ENCODE results near the gene RNU6-8. TPM values are rescaled to one million over a fixed set of nuclear protein-coding genes. Genes with fewer than 3 reads are reported as not detected.
A peak's percentile ranks its signal among the peaks of the same experiment; 100 is the strongest.

The RNU6-8 gene
- total RNA-seq, 6 donors from 2014 or later: not detected

DNA sequence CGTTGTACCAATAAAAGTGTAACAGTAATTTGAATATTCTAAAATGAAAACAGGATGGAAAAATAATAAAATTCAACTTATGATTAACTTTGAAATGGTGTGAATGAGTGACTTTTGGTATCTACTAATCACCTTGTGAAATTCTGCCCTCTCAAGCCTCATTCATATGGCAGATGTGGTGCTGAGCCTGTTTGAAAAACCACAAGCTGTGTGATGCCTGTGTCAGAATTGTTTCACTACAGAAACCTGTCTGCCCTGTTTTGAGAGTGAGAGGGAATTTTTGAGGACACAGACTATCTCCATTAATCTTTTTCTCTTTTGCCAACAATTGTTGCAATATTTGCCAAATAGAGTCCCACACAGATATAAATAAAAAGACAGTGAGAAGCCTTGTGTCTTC is 5.2 kb downstream of the RNU6-8 start:
- H3K4me3 ChIP-seq: no peak overlapping the region
- peaks cover 0 to 19% (median 10%) of the 10 kb centered on the region in 4 donors for H3K4me1 ChIP-seq
- TF ChIP-seq EP300 (IDR thresholded peaks at IDR 0.05) (no peak), POLR2AphosphoS5 (IDR thresholded peaks at IDR 0.05) (no peak), POLR2A (IDR thresholded peaks at IDR 0.05) (no peak)
- TF ChIP-seq, protein P1, sequence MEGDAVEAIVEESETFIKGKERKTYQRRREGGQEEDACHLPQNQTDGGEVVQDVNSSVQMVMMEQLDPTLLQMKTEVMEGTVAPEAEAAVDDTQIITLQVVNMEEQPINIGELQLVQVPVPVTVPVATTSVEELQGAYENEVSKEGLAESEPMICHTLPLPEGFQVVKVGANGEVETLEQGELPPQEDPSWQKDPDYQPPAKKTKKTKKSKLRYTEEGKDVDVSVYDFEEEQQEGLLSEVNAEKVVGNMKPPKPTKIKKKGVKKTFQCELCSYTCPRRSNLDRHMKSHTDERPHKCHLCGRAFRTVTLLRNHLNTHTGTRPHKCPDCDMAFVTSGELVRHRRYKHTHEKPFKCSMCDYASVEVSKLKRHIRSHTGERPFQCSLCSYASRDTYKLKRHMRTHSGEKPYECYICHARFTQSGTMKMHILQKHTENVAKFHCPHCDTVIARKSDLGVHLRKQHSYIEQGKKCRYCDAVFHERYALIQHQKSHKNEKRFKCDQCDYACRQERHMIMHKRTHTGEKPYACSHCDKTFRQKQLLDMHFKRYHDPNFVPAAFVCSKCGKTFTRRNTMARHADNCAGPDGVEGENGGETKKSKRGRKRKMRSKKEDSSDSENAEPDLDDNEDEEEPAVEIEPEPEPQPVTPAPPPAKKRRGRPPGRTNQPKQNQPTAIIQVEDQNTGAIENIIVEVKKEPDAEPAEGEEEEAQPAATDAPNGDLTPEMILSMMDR (IDR thresholded peaks at IDR 0.05): no peak
- no peaks in the 10 kb centered on the region for H3K27me3 ChIP-seq
- no peak overlapping the region for H3K27ac ChIP-seq
- DNase-seq: no peak
- no peak for ATAC-seq (ENCODE audit: low FRiP score in 2 of 2)
- 68 to 69% methylated on average over 1 of the region's 1 CpG for WGBS, 2 donors
- no peaks in the 10 kb centered on the region for H3K9me3 ChIP-seq
- no peaks in the 10 kb centered on the region for H3K36me3 ChIP-seq

DNA sequence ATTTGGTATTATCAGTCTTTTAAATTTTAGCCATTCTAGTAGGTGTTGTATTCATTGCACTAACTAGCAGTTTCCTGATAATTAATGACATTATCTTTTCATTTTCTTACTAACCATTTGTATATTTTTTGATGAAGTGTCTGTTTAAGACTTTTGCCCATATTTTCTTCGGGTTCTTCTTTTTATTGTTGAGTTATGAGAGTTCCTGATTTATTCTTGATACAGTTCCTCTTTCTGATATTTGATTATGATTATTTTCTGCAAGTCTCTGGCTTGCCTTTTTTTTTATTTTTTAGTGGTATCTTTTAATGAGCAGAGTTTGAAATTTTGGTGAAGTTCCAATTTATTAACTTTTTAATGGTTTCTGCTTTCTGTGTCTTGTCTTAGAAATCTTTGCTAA is 7.4 kb downstream of the RNU6-8 start:
- no peaks in the 10 kb centered on the region for H3K36me3 ChIP-seq
- H3K27ac ChIP-seq: no peak overlapping the region
- no peaks in the 10 kb centered on the region for H3K9me3 ChIP-seq
- TF ChIP-seq EP300 (IDR thresholded peaks at IDR 0.05) (no peak), POLR2AphosphoS5 (IDR thresholded peaks at IDR 0.05) (no peak), POLR2A (IDR thresholded peaks at IDR 0.05) (no peak)
- TF ChIP-seq, protein P1 (IDR thresholded peaks at IDR 0.05): no peak
- peaks cover 0 to 2% (median under 1%) of the 10 kb centered on the region in 4 donors for H3K4me1 ChIP-seq
- no peak overlapping the region for H3K4me3 ChIP-seq
- DNase-seq (no peak), ATAC-seq (ENCODE audit: low FRiP score in 2 of 2) (no peak)
- WGBS, 2 donors: 43 to 57% methylated on average over 1 of the region's 1 CpG
- H3K27me3 ChIP-seq: no peaks in the 10 kb centered on the region

DNA sequence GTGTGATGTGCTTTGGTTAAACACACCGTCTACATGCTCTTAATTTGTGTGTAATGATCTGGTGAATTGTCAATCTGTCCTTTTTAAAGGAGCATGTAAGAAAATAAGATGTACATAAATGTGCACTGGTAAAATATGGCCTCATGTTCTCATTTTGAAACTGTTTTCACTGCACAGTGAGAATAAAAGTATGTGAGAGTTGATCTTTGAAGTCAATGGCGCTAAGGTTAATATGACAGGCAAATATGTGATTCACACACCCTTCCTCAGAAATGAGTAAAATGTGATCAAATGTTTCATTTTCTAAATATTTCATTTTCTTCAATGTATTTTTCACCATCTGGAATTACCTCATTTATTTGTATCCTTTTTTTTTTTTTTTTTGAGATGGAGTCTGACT is 9.5 kb downstream of the RNU6-8 start:
- no peak overlapping the region for H3K27ac ChIP-seq
- no peaks in the 10 kb centered on the region for H3K36me3 ChIP-seq
- H3K27me3 ChIP-seq: no peaks in the 10 kb centered on the region
- ATAC-seq (ENCODE audit: low FRiP score in 2 of 2) (no peak), DNase-seq (no peak)
- no peaks in the 10 kb centered on the region for H3K4me1 ChIP-seq
- TF ChIP-seq POLR2A (IDR thresholded peaks at IDR 0.05) (no peak), EP300 (IDR thresholded peaks at IDR 0.05) (no peak), POLR2AphosphoS5 (IDR thresholded peaks at IDR 0.05) (no peak)
- TF ChIP-seq, protein P1 (IDR thresholded peaks at IDR 0.05): no peak
- H3K9me3 ChIP-seq: no peaks in the 10 kb centered on the region
- no peak overlapping the region for H3K4me3 ChIP-seq
- WGBS, 2 donors: 86 to 93% methylated on average over 2 of the region's 2 CpGs

DNA sequence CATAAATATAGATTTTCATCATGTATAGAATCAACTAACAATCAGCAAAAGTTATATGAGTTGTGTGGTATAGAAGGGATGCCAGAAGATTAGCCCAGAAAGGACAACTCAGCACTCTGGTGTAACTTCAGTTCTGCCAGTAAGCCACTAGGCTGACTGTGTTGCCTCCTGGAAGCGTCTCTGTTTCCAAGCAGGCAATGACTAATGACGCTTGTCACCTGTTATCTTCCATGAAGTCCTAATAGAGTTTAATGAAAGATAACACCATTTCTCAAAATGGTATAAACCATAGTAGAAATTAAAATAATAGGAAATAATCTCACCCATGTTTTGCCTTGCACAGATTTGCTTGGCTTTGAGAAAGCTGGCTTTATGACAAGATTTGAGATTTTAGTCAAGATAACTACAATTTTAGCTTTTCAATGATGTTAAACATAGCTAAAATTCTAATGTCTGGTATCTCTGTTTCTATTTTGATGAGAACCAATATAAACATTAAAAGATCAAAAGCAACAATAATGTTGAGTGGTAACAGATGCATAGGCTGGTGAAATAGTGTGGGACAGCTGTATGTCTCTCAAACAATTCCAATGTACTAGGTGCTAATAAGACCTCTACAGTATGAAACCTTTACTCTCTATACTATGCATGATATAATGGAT is 10.2 kb downstream of the RNU6-8 start:
- Histone ChIP-seq H3K4me1 (no peaks in the 10 kb centered on the region), H3K27ac (no peak overlapping the region), H3K9me3 (no peaks in the 10 kb centered on the region), H3K27me3 (no peaks in the 10 kb centered on the region), H3K4me3 (no peak overlapping the region), H3K36me3 (no peaks in the 10 kb centered on the region)
- TF ChIP-seq POLR2A (IDR thresholded peaks at IDR 0.05) (no peak), POLR2AphosphoS5 (IDR thresholded peaks at IDR 0.05) (no peak), EP300 (IDR thresholded peaks at IDR 0.05) (no peak)
- TF ChIP-seq, protein P1 (IDR thresholded peaks at IDR 0.05): no peak
- no peak for DNase-seq
- 84 to 87% methylated on average over 2 of the region's 2 CpGs for WGBS, 2 donors
- ATAC-seq (ENCODE audit: low FRiP score in 2 of 2): no peak

DNA sequence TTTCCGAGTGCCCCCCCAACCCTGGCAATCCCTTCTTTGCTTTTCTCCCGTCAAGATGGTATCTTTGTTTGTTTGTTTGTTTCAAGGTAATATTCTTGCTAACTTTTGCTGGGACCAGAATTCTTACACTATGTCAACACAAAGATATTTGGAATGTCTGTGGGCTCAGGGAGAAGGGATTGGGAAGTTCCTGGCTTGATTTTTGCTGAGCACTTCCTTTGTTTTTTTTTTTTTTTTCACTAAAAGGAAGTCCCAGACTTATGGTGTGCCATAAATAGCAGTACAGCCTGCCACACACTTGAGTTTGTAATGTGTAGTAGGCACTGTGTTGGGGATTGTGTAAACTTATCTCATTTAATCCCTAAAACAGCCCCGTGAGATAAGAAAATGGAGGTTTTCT is 12.4 kb downstream of the RNU6-8 start:
- no peak for DNase-seq
- no peaks in the 10 kb centered on the region for H3K27me3 ChIP-seq
- peak in 1 of 2 donors; percentile 32 for ATAC-seq (ENCODE audit: low FRiP score in 2 of 2)
- H3K4me1 ChIP-seq: no peaks in the 10 kb centered on the region
- H3K4me3 ChIP-seq: no peak overlapping the region
- 53 to 61% methylated on average over 3 of the region's 3 CpGs for WGBS, 2 donors
- TF ChIP-seq EP300 (IDR thresholded peaks at IDR 0.05) (no peak), POLR2AphosphoS5 (IDR thresholded peaks at IDR 0.05) (no peak), POLR2A (IDR thresholded peaks at IDR 0.05) (no peak)
- TF ChIP-seq, protein P1 (IDR thresholded peaks at IDR 0.05): no peak
- no peaks in the 10 kb centered on the region for H3K9me3 ChIP-seq
- H3K27ac ChIP-seq: no peak overlapping the region
- no peaks in the 10 kb centered on the region for H3K36me3 ChIP-seq
